ENCODE results near the gene HK1. TPM values are rescaled to one million over a fixed set of nuclear protein-coding genes. Genes with fewer than 3 reads are reported as not detected.

Gene HK1
- total and polyA plus RNA-seq, 2 experiments from 2014 or later = 31.1 to 42.5 TPM

DNA sequence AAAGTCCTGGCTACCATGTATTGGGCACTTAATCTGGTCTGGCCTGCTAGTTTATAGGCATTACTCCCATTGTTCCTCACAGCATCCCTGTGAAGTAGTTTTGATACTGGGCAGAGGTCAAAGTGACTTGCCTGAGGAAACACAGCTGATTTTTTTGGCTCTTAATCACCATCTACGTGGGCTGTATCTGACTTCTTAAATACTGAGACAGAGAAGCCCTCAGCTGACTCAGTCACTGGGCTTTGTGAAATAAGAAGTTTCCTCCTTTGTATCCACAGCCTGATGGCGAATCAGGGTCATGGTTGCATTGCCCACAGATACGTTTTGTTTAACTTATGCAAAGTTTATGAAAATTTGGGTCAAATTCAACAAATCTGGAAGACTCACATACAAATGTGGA lies 125.2 kb downstream of the HK1 start:
- Histone ChIP-seq H2AFZ (no peak overlapping the region), H4K20me1 (ENCODE audit: insufficient read depth, poor library complexity, severe bottlenecking) (no peaks in the 10 kb centered on the region), H3K79me2 (no peaks in the 10 kb centered on the region), H3K4me2 (no peak overlapping the region), H3K9me2 (replicated peaks; ENCODE audit: insufficient read depth) (no peaks in the 10 kb centered on the region), H3K4me1 (ENCODE audit: insufficient read depth) (peaks cover 4% of the 10 kb centered on the region), H3K27me3 (no peaks in the 10 kb centered on the region), H3K36me3 (replicated peaks; ENCODE audit: insufficient read depth, low read depth) (no peaks in the 10 kb centered on the region), H3K4me3 (no peak overlapping the region), H3K9me3 (ENCODE audit: low read depth) (no peaks in the 10 kb centered on the region), H3K27ac (no peak overlapping the region)
- 60% methylated on average over 3 of the region's 3 CpGs for WGBS (ENCODE audit: low lambda C conversion rate, missing lambda C conversion rate)
- TF ChIP-seq CTCF (IDR thresholded peaks at IDR 0.05; ENCODE audit: poor library complexity) = no peak
- DNase-seq (ENCODE audit: low spot score) = no peak

DNA sequence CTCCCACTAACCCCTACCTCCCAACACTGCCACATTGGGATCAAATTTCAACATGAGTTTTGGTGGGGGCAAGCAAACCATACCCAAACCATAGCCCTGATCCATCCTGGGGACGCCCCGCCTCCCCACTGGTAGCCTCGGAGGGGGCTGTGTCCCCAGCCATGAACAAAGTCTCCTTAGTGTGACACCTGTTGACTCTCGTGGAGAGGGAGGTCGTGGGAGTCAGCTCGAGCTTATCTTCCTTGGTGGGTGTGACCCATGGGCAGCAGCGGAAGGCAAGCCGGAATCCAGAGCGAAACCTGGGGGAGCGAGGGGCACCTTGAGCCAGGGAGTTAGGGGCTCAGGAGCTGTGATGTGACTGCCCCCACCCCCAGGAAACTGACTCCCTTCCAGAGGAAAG lies 126.5 kb downstream of the HK1 start:
- 87% methylated on average over 10 of the region's 10 CpGs for WGBS (ENCODE audit: low lambda C conversion rate, missing lambda C conversion rate)
- no peaks in the 10 kb centered on the region for H3K36me3 ChIP-seq (replicated peaks; ENCODE audit: insufficient read depth, low read depth)
- no peak overlapping the region for H3K4me2 ChIP-seq
- no peak overlapping the region for H2AFZ ChIP-seq
- H4K20me1 ChIP-seq (ENCODE audit: insufficient read depth, poor library complexity, severe bottlenecking) = no peaks in the 10 kb centered on the region
- no peak overlapping the region for H3K4me3 ChIP-seq
- H3K9me2 ChIP-seq (replicated peaks; ENCODE audit: insufficient read depth) = no peaks in the 10 kb centered on the region
- no peak overlapping the region for H3K27ac ChIP-seq
- H3K79me2 ChIP-seq = no peaks in the 10 kb centered on the region
- peaks cover 4% of the 10 kb centered on the region for H3K4me1 ChIP-seq (ENCODE audit: insufficient read depth)
- TF ChIP-seq CTCF (IDR thresholded peaks at IDR 0.05; ENCODE audit: poor library complexity) (no peak), EZH2phosphoT487 (IDR thresholded peaks at IDR 0.05; ENCODE audit: low read depth, severe bottlenecking, unreplicated experiment) (no peak), EZH2 (IDR thresholded peaks at IDR 0.05; ENCODE audit: borderline replicate concordance) (no peak)
- H3K27me3 ChIP-seq = no peaks in the 10 kb centered on the region
- H3K9me3 ChIP-seq (ENCODE audit: low read depth) = no peaks in the 10 kb centered on the region
- no peak for DNase-seq (ENCODE audit: low spot score)

GRCh38 chr10:69405221-69405620 lies 126.9 kb downstream of the HK1 start:
- TF ChIP-seq CTCF (IDR thresholded peaks at IDR 0.05; ENCODE audit: poor library complexity) = no peak
- TF ChIP-seq EZH2 (IDR thresholded peaks at IDR 0.05; ENCODE audit: borderline replicate concordance) = no peak
- no peak for TF ChIP-seq EZH2phosphoT487 (IDR thresholded peaks at IDR 0.05; ENCODE audit: low read depth, severe bottlenecking, unreplicated experiment)
- no peak for DNase-seq (ENCODE audit: low spot score)

DNA sequence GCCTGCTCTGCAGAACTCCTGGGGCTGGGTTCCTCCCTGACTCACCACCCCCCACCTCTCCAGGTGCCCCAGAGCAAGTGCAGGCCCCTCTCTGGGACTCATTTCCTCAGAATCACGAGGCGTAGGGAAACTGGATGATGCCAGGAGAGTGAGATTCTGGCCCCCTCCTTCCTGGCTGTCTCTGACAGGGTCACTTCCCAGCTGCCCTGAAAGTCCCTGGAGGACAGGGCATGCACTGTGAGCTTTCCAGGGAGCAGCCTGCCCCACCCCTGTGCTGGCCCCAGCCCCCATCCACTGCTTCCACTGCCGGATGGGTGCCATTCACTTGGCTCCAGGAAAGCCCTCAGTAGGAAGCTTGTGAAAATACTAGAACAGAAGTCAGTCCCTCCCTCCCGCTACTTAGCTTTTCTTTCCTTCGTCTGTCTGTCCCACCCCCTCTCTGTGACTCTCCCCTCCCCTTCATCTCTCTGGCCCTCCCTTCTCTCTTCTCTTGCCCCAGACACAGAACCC lies 128.1 kb downstream of the HK1 start:
- Histone ChIP-seq H3K36me3 (replicated peaks; ENCODE audit: insufficient read depth, low read depth) (no peaks in the 10 kb centered on the region), H3K9me3 (ENCODE audit: low read depth) (no peaks in the 10 kb centered on the region), H3K4me3 (no peak overlapping the region), H3K27ac (no peak overlapping the region), H3K9me2 (replicated peaks; ENCODE audit: insufficient read depth) (no peaks in the 10 kb centered on the region), H3K79me2 (no peaks in the 10 kb centered on the region), H4K20me1 (ENCODE audit: insufficient read depth, poor library complexity, severe bottlenecking) (no peaks in the 10 kb centered on the region), H3K27me3 (no peaks in the 10 kb centered on the region), H2AFZ (no peak overlapping the region), H3K4me1 (ENCODE audit: insufficient read depth) (peaks cover 10% of the 10 kb centered on the region), H3K4me2 (no peak overlapping the region)
- no peak for DNase-seq (ENCODE audit: low spot score)
- TF ChIP-seq CTCF (IDR thresholded peaks at IDR 0.05; ENCODE audit: poor library complexity) (no peak), EZH2phosphoT487 (IDR thresholded peaks at IDR 0.05; ENCODE audit: low read depth, severe bottlenecking, unreplicated experiment) (no peak), EZH2 (IDR thresholded peaks at IDR 0.05; ENCODE audit: borderline replicate concordance) (no peak)
- 44% methylated on average over 4 of the region's 5 CpGs for WGBS (ENCODE audit: low lambda C conversion rate, missing lambda C conversion rate)

More at GRCh38 chr10:69405221-69405620, 126.9 kb downstream of the HK1 start:
- no peaks in the 10 kb centered on the region for H3K27me3 ChIP-seq
- no peak overlapping the region for H2AFZ ChIP-seq
- no peak overlapping the region for H3K4me2 ChIP-seq
- WGBS (ENCODE audit: low lambda C conversion rate, missing lambda C conversion rate) = 79% methylated on average over 4 of the region's 4 CpGs
- H3K9me2 ChIP-seq (replicated peaks; ENCODE audit: insufficient read depth) = no peaks in the 10 kb centered on the region
- no peak overlapping the region for H3K27ac ChIP-seq
- no peaks in the 10 kb centered on the region for H4K20me1 ChIP-seq (ENCODE audit: insufficient read depth, poor library complexity, severe bottlenecking)
- no peak overlapping the region for H3K4me3 ChIP-seq
- peaks cover 4% of the 10 kb centered on the region for H3K4me1 ChIP-seq (ENCODE audit: insufficient read depth)
- no peaks in the 10 kb centered on the region for H3K79me2 ChIP-seq
- no peaks in the 10 kb centered on the region for H3K36me3 ChIP-seq (replicated peaks; ENCODE audit: insufficient read depth, low read depth)
- H3K9me3 ChIP-seq (ENCODE audit: low read depth) = no peaks in the 10 kb centered on the region

All from hepatocyte (in vitro differentiated cells).